GM21360 (cell line): ENCODE data around the gene TFF2.

Source experiments
- ATAC-seq: cut with Tn5 transposase; IDR thresholded peaks from one replicate; pipeline ENCODE4 v1.9.1; 2021; ENCODE audit warnings: mild to moderate bottlenecking, moderate library complexity; ENCODE audit not compliant: unreplicated experiment

Gene TFF2

GRCh38 chr21:42306366-42307035, 44.3 kb downstream of the TFF2 start:
- no peak for ATAC-seq

- ATAC-seq = no peak
These were observed 45.1 kb downstream of the TFF2 start for GRCh38 chr21:42305707-42306147.

GRCh38 chr21:42304556-42305454, 46.0 kb downstream of the TFF2 start:
- no peak for ATAC-seq

GRCh38 chr21:42303443-42303842, 47.4 kb downstream of the TFF2 start:
- ATAC-seq = no peak

- ATAC-seq = no peak
These were observed 48.0 kb downstream of the TFF2 start for GRCh38 chr21:42302794-42303193.

- no peak for ATAC-seq
These were observed 48.6 kb downstream of the TFF2 start for GRCh38 chr21:42302076-42302650.

- ATAC-seq = no peak
These were observed 49.3 kb downstream of the TFF2 start for GRCh38 chr21:42301371-42302075.

- ATAC-seq = no peak
These were observed 49.8 kb downstream of the TFF2 start for GRCh38 chr21:42300956-42301355.

GRCh38 chr21:42300045-42300583, 50.7 kb downstream of the TFF2 start:
- ATAC-seq = no peak

GRCh38 chr21:42299324-42300044, 51.3 kb downstream of the TFF2 start:
- no peak for ATAC-seq

GRCh38 chr21:42298657-42299056, 52.1 kb downstream of the TFF2 start:
- ATAC-seq = no peak

GRCh38 chr21:42298237-42298636, 52.6 kb downstream of the TFF2 start:
- ATAC-seq = no peak

- no peak for ATAC-seq
These were observed 53.4 kb downstream of the TFF2 start for GRCh38 chr21:42297377-42297776.

GRCh38 chr21:42296501-42296900, 54.3 kb downstream of the TFF2 start:
- ATAC-seq = no peak
